Karpas-422 (cell line): Measurements from ENCODE around the gene MAN1A1. TPM values are rescaled to one million over a fixed set of nuclear protein-coding genes. Genes with fewer than 3 reads are reported as not detected.

Experiments used
- DNase-seq: peaks from one replicate; pipeline ENCODE4 v3.0.0-alpha.2; 2015
- H2AFZ ChIP-seq: fragments of 200-600 bp; sonication (generic); 2 replicates; pipeline ENCODE4 v1.6.1; 2014; ENCODE audit warnings: antibody characterized with exemption, low read length, mixed read lengths
- H3K27ac ChIP-seq: fragments of 200-600 bp; sonication (generic); 2 replicates; pipeline ENCODE4 v1.5.1; 2014; ENCODE audit warnings: mild to moderate bottlenecking, low read length, moderate library complexity
- H3K27me3 ChIP-seq: fragments of 200-600 bp; sonication (generic); 2 replicates; pipeline ENCODE4 v1.6.1; 2014; ENCODE audit warnings: low read length, mixed read lengths
- H3K36me3 ChIP-seq: fragments of 200-600 bp; sonication (generic); 2 replicates; pipeline ENCODE4 v1.6.1; 2014; ENCODE audit warnings: low read length, mixed read lengths; ENCODE audit not compliant: insufficient read depth
- H3K4me1 ChIP-seq: fragments of 200-600 bp; sonication (generic); 2 replicates; pipeline ENCODE4 v1.6.1; 2014; ENCODE audit warnings: mild to moderate bottlenecking, low read length, mixed read lengths
- H3K4me2 ChIP-seq: fragments of 200-600 bp; sonication (generic); 2 replicates; pipeline ENCODE4 v1.6.1; 2014; ENCODE audit warnings: low read length, low read depth, mild to moderate bottlenecking; ENCODE audit not compliant: poor library complexity, severe bottlenecking
- H3K4me3 ChIP-seq: fragments of 200-600 bp; sonication (generic); 2 replicates; pipeline ENCODE4 v1.5.1; 2014; ENCODE audit warnings: mild to moderate bottlenecking, antibody characterized with exemption, low read length, mixed read lengths
- H3K79me2 ChIP-seq: fragments of 200-600 bp; sonication (generic); 2 replicates; pipeline ENCODE4 v1.6.1; 2014; ENCODE audit warnings: mild to moderate bottlenecking, low read length, mixed read lengths
- H3K9ac ChIP-seq: fragments of 200-600 bp; sonication (generic); 2 replicates; pipeline ENCODE4 v1.6.0; 2014; ENCODE audit warnings: low read length
- H3K9me2 ChIP-seq: fragments of 200-600 bp; sonication (generic), shearing (Covaris generic); replicated peaks from 2 replicates; pipeline ENCODE4 v1.6.0; 2014; ENCODE audit warnings: mild to moderate bottlenecking, low read length, moderate library complexity; ENCODE audit not compliant: insufficient read depth
- H3K9me3 ChIP-seq: fragments of 300-700, 200-600 bp; sonication (generic); 2 replicates; pipeline ENCODE4 v1.6.1; 2014; ENCODE audit warnings: low read length, mixed read lengths
- H4K20me1 ChIP-seq: fragments of 200-600 bp; sonication (generic); 2 replicates; pipeline ENCODE4 v1.6.1; 2014; ENCODE audit warnings: mild to moderate bottlenecking, antibody characterized with exemption, low read length, low read depth; ENCODE audit not compliant: insufficient read depth
- total RNA-seq: library from RNA; depleted of rRNA; stranded (reverse); fragments of >200 nt; shearing (Covaris generic); gene quantifications from 2 replicates; pipeline ENCODE4 v1.2.3, GENCODE V29; 2014; ENCODE audit warnings: low replicate concordance

MAN1A1 gene
- total RNA-seq, 1 experiment from 2014 or later, result 0.48 TPM

- H3K4me3 ChIP-seq, result no peak overlapping the region
- no peak overlapping the region for H3K4me2 ChIP-seq
- H3K27me3 ChIP-seq, result no peaks in the 10 kb centered on the region
- H4K20me1 ChIP-seq, result no peaks in the 10 kb centered on the region
- H3K4me1 ChIP-seq, result no peaks in the 10 kb centered on the region
- no peaks in the 10 kb centered on the region for H3K36me3 ChIP-seq
- no peak overlapping the region for H3K9ac ChIP-seq
- H3K79me2 ChIP-seq, result no peaks in the 10 kb centered on the region
- no peaks in the 10 kb centered on the region for H3K9me2 ChIP-seq
- DNase-seq, result no peak
- no peak overlapping the region for H2AFZ ChIP-seq
- H3K9me3 ChIP-seq, result no peaks in the 10 kb centered on the region
- no peak overlapping the region for H3K27ac ChIP-seq
Measured at GRCh38 chr6:119215309-119215708, 134.3 kb downstream of the MAN1A1 start.

- no peaks in the 10 kb centered on the region for H4K20me1 ChIP-seq
- no peaks in the 10 kb centered on the region for H3K9me2 ChIP-seq
- H3K36me3 ChIP-seq, result no peaks in the 10 kb centered on the region
- no peaks in the 10 kb centered on the region for H3K9me3 ChIP-seq
- H3K4me3 ChIP-seq, result no peak overlapping the region
- no peak overlapping the region for H3K4me2 ChIP-seq
- DNase-seq, result no peak
- H2AFZ ChIP-seq, result no peak overlapping the region
- H3K4me1 ChIP-seq, result no peaks in the 10 kb centered on the region
- no peaks in the 10 kb centered on the region for H3K79me2 ChIP-seq
- no peak overlapping the region for H3K9ac ChIP-seq
- no peak overlapping the region for H3K27ac ChIP-seq
- no peaks in the 10 kb centered on the region for H3K27me3 ChIP-seq
Measured at GRCh38 chr6:119210596-119210995, 139.0 kb downstream of the MAN1A1 start.

GRCh38 chr6:119209452-119210205 lies 139.9 kb downstream of the MAN1A1 start:
- no peak overlapping the region for H3K4me2 ChIP-seq
- H3K9me3 ChIP-seq, result no peaks in the 10 kb centered on the region
- DNase-seq, result no peak
- no peaks in the 10 kb centered on the region for H3K36me3 ChIP-seq
- no peaks in the 10 kb centered on the region for H3K27me3 ChIP-seq
- H2AFZ ChIP-seq, result no peak overlapping the region
- H3K9me2 ChIP-seq, result no peaks in the 10 kb centered on the region
- no peaks in the 10 kb centered on the region for H4K20me1 ChIP-seq
- no peaks in the 10 kb centered on the region for H3K4me1 ChIP-seq
- H3K9ac ChIP-seq, result no peak overlapping the region
- H3K79me2 ChIP-seq, result no peaks in the 10 kb centered on the region
- H3K4me3 ChIP-seq, result no peak overlapping the region
- H3K27ac ChIP-seq, result no peak overlapping the region

GRCh38 chr6:119207971-119208725 lies 141.4 kb downstream of the MAN1A1 start:
- H3K27ac ChIP-seq, result no peak overlapping the region
- H3K36me3 ChIP-seq, result no peaks in the 10 kb centered on the region
- no peaks in the 10 kb centered on the region for H4K20me1 ChIP-seq
- H3K9me2 ChIP-seq, result no peaks in the 10 kb centered on the region
- no peaks in the 10 kb centered on the region for H3K79me2 ChIP-seq
- H2AFZ ChIP-seq, result no peak overlapping the region
- H3K4me1 ChIP-seq, result no peaks in the 10 kb centered on the region
- H3K4me3 ChIP-seq, result no peak overlapping the region
- H3K4me2 ChIP-seq, result no peak overlapping the region
- no peak overlapping the region for H3K9ac ChIP-seq
- no peaks in the 10 kb centered on the region for H3K9me3 ChIP-seq
- no peaks in the 10 kb centered on the region for H3K27me3 ChIP-seq
- no peak for DNase-seq

GRCh38 chr6:119207327-119207726 lies 142.2 kb downstream of the MAN1A1 start:
- Histone ChIP-seq H3K27me3 (no peaks in the 10 kb centered on the region), H4K20me1 (no peaks in the 10 kb centered on the region), H2AFZ (no peak overlapping the region), H3K9me3 (no peaks in the 10 kb centered on the region), H3K4me1 (no peaks in the 10 kb centered on the region), H3K27ac (no peak overlapping the region), H3K36me3 (no peaks in the 10 kb centered on the region), H3K9ac (no peak overlapping the region), H3K4me2 (no peak overlapping the region), H3K79me2 (no peaks in the 10 kb centered on the region), H3K4me3 (no peak overlapping the region), H3K9me2 (no peaks in the 10 kb centered on the region)
- DNase-seq, result no peak

- H3K9ac ChIP-seq, result no peak overlapping the region
- H3K4me1 ChIP-seq, result no peaks in the 10 kb centered on the region
- H3K4me3 ChIP-seq, result no peak overlapping the region
- no peak overlapping the region for H2AFZ ChIP-seq
- H3K4me2 ChIP-seq, result no peak overlapping the region
- H3K79me2 ChIP-seq, result no peaks in the 10 kb centered on the region
- H3K36me3 ChIP-seq, result no peaks in the 10 kb centered on the region
- no peaks in the 10 kb centered on the region for H3K9me2 ChIP-seq
- H4K20me1 ChIP-seq, result no peaks in the 10 kb centered on the region
- H3K9me3 ChIP-seq, result no peaks in the 10 kb centered on the region
- DNase-seq, result no peak
- H3K27ac ChIP-seq, result no peak overlapping the region
- no peaks in the 10 kb centered on the region for H3K27me3 ChIP-seq
Measured at GRCh38 chr6:119205911-119206618, 143.5 kb downstream of the MAN1A1 start.

GRCh38 chr6:119204719-119205118 lies 144.8 kb downstream of the MAN1A1 start:
- no peak overlapping the region for H2AFZ ChIP-seq
- no peaks in the 10 kb centered on the region for H3K27me3 ChIP-seq
- H3K36me3 ChIP-seq, result no peaks in the 10 kb centered on the region
- H3K4me3 ChIP-seq, result no peak overlapping the region
- H3K9me3 ChIP-seq, result no peaks in the 10 kb centered on the region
- no peak overlapping the region for H3K27ac ChIP-seq
- H4K20me1 ChIP-seq, result no peaks in the 10 kb centered on the region
- H3K4me1 ChIP-seq, result no peaks in the 10 kb centered on the region
- no peaks in the 10 kb centered on the region for H3K79me2 ChIP-seq
- H3K9me2 ChIP-seq, result no peaks in the 10 kb centered on the region
- no peak overlapping the region for H3K4me2 ChIP-seq
- no peak overlapping the region for H3K9ac ChIP-seq
- no peak for DNase-seq

- Histone ChIP-seq H3K27ac (no peak overlapping the region), H2AFZ (no peak overlapping the region), H3K9me3 (no peaks in the 10 kb centered on the region), H3K79me2 (no peaks in the 10 kb centered on the region), H4K20me1 (no peaks in the 10 kb centered on the region), H3K9ac (no peak overlapping the region), H3K27me3 (no peaks in the 10 kb centered on the region), H3K4me3 (no peak overlapping the region), H3K36me3 (no peaks in the 10 kb centered on the region), H3K4me1 (no peaks in the 10 kb centered on the region), H3K4me2 (no peak overlapping the region), H3K9me2 (no peaks in the 10 kb centered on the region)
- DNase-seq, result no peak
Measured at GRCh38 chr6:119201480-119201879, 148.1 kb downstream of the MAN1A1 start.
